Testis (tissue), 2 donors: ENCODE measurements around the gene ORAI2.

Experiments
- CTCF ChIP-seq, 3 experiments: fragments of 450-650 bp in 2 of 3; fragments of 200-600 bp in 1 of 3; sonication (generic) in 1 of 3; IDR thresholded peaks; one replicate each; pipeline ENCODE4 v1.5.1; 2016 to 2019; ENCODE audit warnings: antibody characterized with exemption in 3 of 3, mild to moderate bottlenecking in 2 of 3, moderate library complexity in 1 of 3
- POLR2A ChIP-seq: fragments of 450-650 bp; IDR thresholded peaks from one replicate; pipeline ENCODE4 v1.6.1; 2017; ENCODE audit warnings: antibody characterized with exemption, mild to moderate bottlenecking, moderate library complexity

- TF ChIP-seq CTCF (IDR thresholded peaks at IDR 0.05) (no peak), POLR2A (no peak)
Measured at GRCh38 chr7:102424129-102424551, 9.2 kb upstream of the ORAI2 start.
